Measurements from ENCODE around the gene SPRY2. TPM values are rescaled to one million over a fixed set of nuclear protein-coding genes. Genes with fewer than 3 reads are reported as not detected.
"Not testable (repeated sequence)": the region's sequence is repeated elsewhere in the genome, so short reads cannot be mapped to it uniquely, and the experiment has no call there.

Gene SPRY2
- total RNA-seq, 2 experiments from 2014 or later: 0.33 to 0.45 TPM

DNA sequence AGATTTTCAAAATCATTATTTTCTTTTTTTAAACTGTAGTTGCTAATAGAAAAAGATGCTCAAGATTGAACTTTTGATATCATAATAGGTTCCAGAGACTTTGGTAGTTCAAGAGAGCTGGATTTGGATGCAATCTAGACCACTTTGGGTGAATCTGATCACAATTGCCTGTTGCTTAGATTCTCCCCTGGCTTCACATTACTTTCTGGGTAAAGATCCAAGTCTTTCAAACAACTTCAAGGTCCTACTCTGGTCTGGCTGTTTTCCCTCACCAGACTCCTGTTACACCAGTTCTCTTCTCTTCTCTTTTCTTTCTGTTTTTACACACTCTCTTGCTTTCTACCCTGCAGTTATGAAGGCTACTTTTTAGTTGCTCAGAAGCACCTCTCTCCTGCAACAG, 7.4 kb upstream of the SPRY2 start:
- H3K27me3 ChIP-seq (ENCODE audit: control insufficient read depth in 1 of 2, insufficient read depth in 2 of 2, low read length in 2 of 2): peaks cover 0 to 19% of the 10 kb centered on the region in 2 experiments
- no peak overlapping the region for H3K4me3 ChIP-seq (ENCODE audit: low read length)
- H3K4me1 ChIP-seq (ENCODE audit: insufficient read depth, low read length): no peaks in the 10 kb centered on the region
- POLR2A ChIA-PET: no interaction called here
- no peak for DNase-seq
- Mint-ChIP-seq H3K9me3 (no peaks in the 10 kb centered on the region), H3K27ac (no peak overlapping the region), H3K27me3 (peaks cover 46% of the 10 kb centered on the region), H3K4me1 (ENCODE audit: low read depth) (peaks cover 5% of the 10 kb centered on the region), H3K4me3 (no peak overlapping the region), H3K36me3 (ENCODE audit: low read depth) (no peaks in the 10 kb centered on the region)
- no peaks in the 10 kb centered on the region for H3K36me3 ChIP-seq (ENCODE audit: insufficient read depth, low read length)
- CTCF ChIA-PET: no interaction called here
- ATAC-seq (ENCODE audit: poor library complexity): no peak
- intact Hi-C loops (cut with DNase I, micrococcal nuclease): no loop called here
- no peaks in the 10 kb centered on the region for H3K9me3 ChIP-seq (ENCODE audit: control insufficient read depth in 1 of 2, insufficient read depth in 1 of 2, low read length in 2 of 2)
- H3K27ac ChIP-seq (ENCODE audit: low read depth in 1 of 2, low read length in 2 of 2): no peak overlapping the region
- TF ChIP-seq, protein P1, sequence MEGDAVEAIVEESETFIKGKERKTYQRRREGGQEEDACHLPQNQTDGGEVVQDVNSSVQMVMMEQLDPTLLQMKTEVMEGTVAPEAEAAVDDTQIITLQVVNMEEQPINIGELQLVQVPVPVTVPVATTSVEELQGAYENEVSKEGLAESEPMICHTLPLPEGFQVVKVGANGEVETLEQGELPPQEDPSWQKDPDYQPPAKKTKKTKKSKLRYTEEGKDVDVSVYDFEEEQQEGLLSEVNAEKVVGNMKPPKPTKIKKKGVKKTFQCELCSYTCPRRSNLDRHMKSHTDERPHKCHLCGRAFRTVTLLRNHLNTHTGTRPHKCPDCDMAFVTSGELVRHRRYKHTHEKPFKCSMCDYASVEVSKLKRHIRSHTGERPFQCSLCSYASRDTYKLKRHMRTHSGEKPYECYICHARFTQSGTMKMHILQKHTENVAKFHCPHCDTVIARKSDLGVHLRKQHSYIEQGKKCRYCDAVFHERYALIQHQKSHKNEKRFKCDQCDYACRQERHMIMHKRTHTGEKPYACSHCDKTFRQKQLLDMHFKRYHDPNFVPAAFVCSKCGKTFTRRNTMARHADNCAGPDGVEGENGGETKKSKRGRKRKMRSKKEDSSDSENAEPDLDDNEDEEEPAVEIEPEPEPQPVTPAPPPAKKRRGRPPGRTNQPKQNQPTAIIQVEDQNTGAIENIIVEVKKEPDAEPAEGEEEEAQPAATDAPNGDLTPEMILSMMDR (IDR thresholded peaks at IDR 0.05): no peak

DNA sequence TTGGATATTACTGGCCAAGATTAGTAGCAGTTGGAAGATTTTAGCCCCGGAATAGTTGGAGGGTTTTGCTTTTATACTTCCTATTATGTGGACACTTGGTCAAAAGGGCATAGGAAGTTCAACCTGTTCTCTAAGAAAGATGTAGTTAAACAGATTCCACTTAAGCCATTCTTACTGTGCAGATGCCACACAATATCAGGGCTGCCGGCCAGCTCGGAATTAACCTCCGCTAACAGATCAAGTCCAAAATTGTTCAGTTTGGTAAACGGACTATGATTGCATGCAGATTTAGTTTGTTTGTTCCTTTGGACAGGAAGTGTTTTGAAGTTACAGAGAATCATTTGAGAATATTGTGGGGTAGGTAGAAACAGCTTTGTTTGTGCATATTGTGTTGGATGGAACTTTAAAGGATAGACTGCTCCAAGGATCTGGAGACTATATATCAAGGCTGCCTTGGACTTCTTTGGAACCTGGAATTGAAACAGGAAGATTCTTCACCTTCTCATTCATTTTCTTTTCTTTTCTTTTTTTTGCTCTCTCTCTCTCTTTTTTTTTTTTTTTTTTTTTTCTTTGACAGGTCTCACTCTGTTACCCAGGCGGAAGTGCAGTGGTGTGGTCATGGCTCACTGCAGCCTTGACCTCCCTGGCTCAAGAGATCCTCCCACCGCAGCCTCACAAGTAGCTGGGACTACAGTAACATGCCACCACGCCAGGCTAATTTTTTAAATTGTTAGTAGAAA, 5.0 kb upstream of the SPRY2 start:
- Histone ChIP-seq H3K27me3 (ENCODE audit: control insufficient read depth in 1 of 2, insufficient read depth in 2 of 2, low read length in 2 of 2) (peaks cover 9 to 24% of the 10 kb centered on the region in 2 experiments), H3K27ac (ENCODE audit: low read depth in 1 of 2, low read length in 2 of 2) (no peak overlapping the region), H3K36me3 (ENCODE audit: insufficient read depth, low read length) (no peaks in the 10 kb centered on the region), H3K4me1 (ENCODE audit: insufficient read depth, low read length) (peaks cover 17% of the 10 kb centered on the region), H3K9me3 (ENCODE audit: control insufficient read depth in 1 of 2, insufficient read depth in 1 of 2, low read length in 2 of 2) (no peaks in the 10 kb centered on the region), H3K4me3 (ENCODE audit: low read length) (no peak overlapping the region)
- Mint-ChIP-seq H3K36me3 (ENCODE audit: low read depth) (no peaks in the 10 kb centered on the region), H3K27me3 (peaks cover 57% of the 10 kb centered on the region), H3K4me1 (ENCODE audit: low read depth) (peaks cover 22% of the 10 kb centered on the region), H3K4me3 (no peak overlapping the region), H3K9me3 (no peaks in the 10 kb centered on the region), H3K27ac (no peak overlapping the region)
- ChIA-PET POLR2A (no interaction called here), CTCF (no interaction called here)
- intact Hi-C loops (cut with DNase I, micrococcal nuclease): no loop called here
- ATAC-seq (ENCODE audit: poor library complexity) (no peak), DNase-seq (no peak)
- TF ChIP-seq, protein P1 (IDR thresholded peaks at IDR 0.05): no peak

GRCh38 chr13:80344032-80344431, 3.1 kb upstream of the SPRY2 start:
- H3K27ac Mint-ChIP-seq; H3K9me3 Mint-ChIP-seq; H3K27ac ChIP-seq (ENCODE audit: low read depth in 1 of 2, low read length in 2 of 2); H3K4me3 Mint-ChIP-seq; H3K4me3 ChIP-seq (ENCODE audit: low read length); CTCF ChIA-PET; H3K36me3 ChIP-seq (ENCODE audit: insufficient read depth, low read length); DNase-seq; H3K36me3 Mint-ChIP-seq (ENCODE audit: low read depth); ATAC-seq (ENCODE audit: poor library complexity); POLR2A ChIA-PET; intact Hi-C loops (cut with DNase I, micrococcal nuclease): not testable (repeated sequence)
- Mint-ChIP-seq H3K27me3 (peaks cover 58% of the 10 kb centered on the region), H3K4me1 (ENCODE audit: low read depth) (peaks cover 26% of the 10 kb centered on the region)
- Histone ChIP-seq H3K4me1 (ENCODE audit: insufficient read depth, low read length) (peaks cover 34% of the 10 kb centered on the region), H3K27me3 (ENCODE audit: control insufficient read depth in 1 of 2, insufficient read depth in 2 of 2, low read length in 2 of 2) (peaks cover 26 to 41% of the 10 kb centered on the region in 2 experiments), H3K9me3 (ENCODE audit: control insufficient read depth in 1 of 2, insufficient read depth in 1 of 2, low read length in 2 of 2) (peaks cover 0 to 10% of the 10 kb centered on the region in 2 experiments)
